ENCODE data around the gene BOC.

The BOC gene

GRCh38 chr3:113261626-113262303 is 50.4 kb downstream of the BOC start:
- Histone ChIP-seq H3K9ac (ENCODE audit: low read length) (no peak overlapping the region), H3K36me3 (ENCODE audit: control insufficient read depth, insufficient read depth, low read length) (no peaks in the 10 kb centered on the region), H3K27me3 (ENCODE audit: control insufficient read depth, insufficient read depth, low read length) (no peaks in the 10 kb centered on the region), H3K4me3 (ENCODE audit: low read length) (no peak overlapping the region), H3K27ac (ENCODE audit: low read depth, low read length) (peak overlapping the region; percentile 50), H3K4me1 (ENCODE audit: control insufficient read depth, insufficient read depth, low read length) (peaks cover 13% of the 10 kb centered on the region)

DNA sequence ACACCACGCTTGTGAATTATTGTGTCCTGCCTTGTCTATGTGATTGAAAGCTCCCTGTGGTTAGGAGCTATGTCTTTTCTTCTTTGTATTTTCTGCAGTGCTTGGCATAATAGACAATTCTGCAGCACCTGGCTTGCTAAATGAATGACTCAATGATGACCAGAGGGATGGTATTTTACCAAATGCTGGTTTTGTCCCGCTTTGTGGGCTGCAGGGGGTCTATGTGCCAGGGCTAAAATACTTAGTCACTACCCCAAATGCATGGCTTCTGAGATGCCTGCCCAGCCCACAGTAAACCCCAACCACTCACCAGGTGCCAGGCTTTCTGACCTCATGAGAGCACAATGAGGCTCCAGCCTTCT is 50.9 kb downstream of the BOC start:
- Histone ChIP-seq H3K27ac (ENCODE audit: low read depth, low read length) (peak overlapping the region; percentile 16), H3K27me3 (ENCODE audit: control insufficient read depth, insufficient read depth, low read length) (no peaks in the 10 kb centered on the region), H3K4me1 (ENCODE audit: control insufficient read depth, insufficient read depth, low read length) (peaks cover 13% of the 10 kb centered on the region), H3K36me3 (ENCODE audit: control insufficient read depth, insufficient read depth, low read length) (no peaks in the 10 kb centered on the region), H3K9ac (ENCODE audit: low read length) (no peak overlapping the region), H3K4me3 (ENCODE audit: low read length) (no peak overlapping the region)

DNA sequence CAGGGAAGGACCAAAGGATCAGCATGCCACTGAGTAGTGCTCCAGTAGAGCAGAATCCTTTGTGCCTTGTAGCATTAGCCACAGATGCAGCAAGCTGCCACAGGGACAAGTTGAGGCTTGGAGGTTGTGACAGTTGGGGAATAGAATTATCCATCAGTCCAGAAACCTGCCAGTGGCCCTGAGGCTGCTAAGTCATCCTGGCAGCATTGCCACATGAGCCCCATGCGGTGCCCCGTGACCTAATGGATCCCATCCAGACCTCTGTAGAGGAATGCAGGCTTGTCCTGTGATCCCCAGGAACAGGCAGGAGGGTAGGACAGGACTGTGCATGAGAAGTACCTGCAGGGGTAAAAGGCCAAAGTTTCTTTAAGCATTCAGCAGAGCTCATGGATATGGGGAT is 51.7 kb downstream of the BOC start:
- Histone ChIP-seq H3K4me3 (ENCODE audit: low read length) (no peak overlapping the region), H3K4me1 (ENCODE audit: control insufficient read depth, insufficient read depth, low read length) (peaks cover 13% of the 10 kb centered on the region), H3K27ac (ENCODE audit: low read depth, low read length) (no peak overlapping the region)

GRCh38 chr3:113263778-113264177 is 52.4 kb downstream of the BOC start:
- H3K27me3 ChIP-seq (ENCODE audit: control insufficient read depth, insufficient read depth, low read length) = no peaks in the 10 kb centered on the region
- H3K4me1 ChIP-seq (ENCODE audit: control insufficient read depth, insufficient read depth, low read length) = peaks cover 9% of the 10 kb centered on the region
- no peak overlapping the region for H3K9ac ChIP-seq (ENCODE audit: low read length)
- no peak overlapping the region for H3K4me3 ChIP-seq (ENCODE audit: low read length)
- H3K36me3 ChIP-seq (ENCODE audit: control insufficient read depth, insufficient read depth, low read length) = no peaks in the 10 kb centered on the region
- H3K27ac ChIP-seq (ENCODE audit: low read depth, low read length) = no peak overlapping the region

More for the DNA sequence above, 51.7 kb downstream of the BOC start:
- Histone ChIP-seq H3K9ac (ENCODE audit: low read length) (no peak overlapping the region), H3K27me3 (ENCODE audit: control insufficient read depth, insufficient read depth, low read length) (no peaks in the 10 kb centered on the region), H3K36me3 (ENCODE audit: control insufficient read depth, insufficient read depth, low read length) (no peaks in the 10 kb centered on the region)

- H3K36me3 ChIP-seq (ENCODE audit: control insufficient read depth, insufficient read depth, low read length) = no peaks in the 10 kb centered on the region
- no peak overlapping the region for H3K27ac ChIP-seq (ENCODE audit: low read depth, low read length)
- no peaks in the 10 kb centered on the region for H3K27me3 ChIP-seq (ENCODE audit: control insufficient read depth, insufficient read depth, low read length)
- no peak overlapping the region for H3K4me3 ChIP-seq (ENCODE audit: low read length)
- H3K4me1 ChIP-seq (ENCODE audit: control insufficient read depth, insufficient read depth, low read length) = peaks cover 6% of the 10 kb centered on the region
- no peak overlapping the region for H3K9ac ChIP-seq (ENCODE audit: low read length)
These were observed 53.1 kb downstream of the BOC start for GRCh38 chr3:113264283-113265131.

DNA sequence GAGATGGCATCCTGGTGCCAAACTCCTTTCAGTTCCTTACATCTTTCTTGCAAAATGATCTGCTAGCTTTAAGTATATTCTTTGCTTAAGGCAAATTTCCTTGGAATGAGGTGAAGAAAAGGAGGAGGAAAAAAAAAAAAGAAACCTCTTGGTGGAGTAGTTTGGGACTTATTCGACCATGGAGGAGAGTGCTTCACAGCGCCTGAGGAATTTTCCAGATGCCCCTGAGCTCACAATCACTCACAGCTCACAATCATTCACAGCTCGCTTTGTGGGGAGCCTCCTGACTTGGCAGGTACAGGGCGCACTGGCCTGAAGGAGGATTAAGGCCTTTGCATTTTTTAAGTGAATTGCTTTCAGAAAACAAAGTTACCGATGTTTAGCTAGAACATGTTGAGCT is 53.9 kb downstream of the BOC start:
- H3K9ac ChIP-seq (ENCODE audit: low read length) = no peak overlapping the region
- no peaks in the 10 kb centered on the region for H3K27me3 ChIP-seq (ENCODE audit: control insufficient read depth, insufficient read depth, low read length)
- no peak overlapping the region for H3K27ac ChIP-seq (ENCODE audit: low read depth, low read length)
- no peaks in the 10 kb centered on the region for H3K36me3 ChIP-seq (ENCODE audit: control insufficient read depth, insufficient read depth, low read length)
- H3K4me1 ChIP-seq (ENCODE audit: control insufficient read depth, insufficient read depth, low read length) = no peaks in the 10 kb centered on the region
- H3K4me3 ChIP-seq (ENCODE audit: low read length) = no peak overlapping the region

GRCh38 chr3:113266738-113267137 is 55.4 kb downstream of the BOC start:
- no peaks in the 10 kb centered on the region for H3K27me3 ChIP-seq (ENCODE audit: control insufficient read depth, insufficient read depth, low read length)
- no peaks in the 10 kb centered on the region for H3K4me1 ChIP-seq (ENCODE audit: control insufficient read depth, insufficient read depth, low read length)
- H3K4me3 ChIP-seq (ENCODE audit: low read length) = no peak overlapping the region
- no peak overlapping the region for H3K27ac ChIP-seq (ENCODE audit: low read depth, low read length)
- no peak overlapping the region for H3K9ac ChIP-seq (ENCODE audit: low read length)
- peaks cover 3% of the 10 kb centered on the region for H3K36me3 ChIP-seq (ENCODE audit: control insufficient read depth, insufficient read depth, low read length)

DNA sequence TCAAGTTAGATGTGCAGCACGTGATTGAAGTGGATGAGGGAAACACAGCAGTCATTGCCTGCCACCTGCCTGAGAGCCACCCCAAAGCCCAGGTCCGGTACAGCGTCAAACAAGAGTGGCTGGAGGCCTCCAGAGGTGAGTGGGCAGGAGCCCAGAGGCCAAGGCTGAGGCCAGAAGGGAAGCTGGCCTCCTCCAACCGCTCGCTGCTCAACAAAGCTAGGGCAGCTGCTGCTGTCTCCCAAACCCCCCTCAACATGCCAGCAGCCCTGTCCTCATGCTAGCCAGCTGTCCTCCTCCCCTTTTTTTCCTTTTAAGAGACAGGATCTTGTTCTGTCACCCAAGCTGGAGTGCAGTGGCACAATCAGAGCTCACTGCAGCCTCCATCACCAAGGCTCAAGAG is 57.0 kb downstream of the BOC start:
- H3K27ac ChIP-seq (ENCODE audit: low read depth, low read length) = no peak overlapping the region
- H3K4me3 ChIP-seq (ENCODE audit: low read length) = no peak overlapping the region
- no peaks in the 10 kb centered on the region for H3K4me1 ChIP-seq (ENCODE audit: control insufficient read depth, insufficient read depth, low read length)
- H3K27me3 ChIP-seq (ENCODE audit: control insufficient read depth, insufficient read depth, low read length) = no peaks in the 10 kb centered on the region
- H3K36me3 ChIP-seq (ENCODE audit: control insufficient read depth, insufficient read depth, low read length) = peaks cover 9% of the 10 kb centered on the region
- H3K9ac ChIP-seq (ENCODE audit: low read length) = no peak overlapping the region

DNA sequence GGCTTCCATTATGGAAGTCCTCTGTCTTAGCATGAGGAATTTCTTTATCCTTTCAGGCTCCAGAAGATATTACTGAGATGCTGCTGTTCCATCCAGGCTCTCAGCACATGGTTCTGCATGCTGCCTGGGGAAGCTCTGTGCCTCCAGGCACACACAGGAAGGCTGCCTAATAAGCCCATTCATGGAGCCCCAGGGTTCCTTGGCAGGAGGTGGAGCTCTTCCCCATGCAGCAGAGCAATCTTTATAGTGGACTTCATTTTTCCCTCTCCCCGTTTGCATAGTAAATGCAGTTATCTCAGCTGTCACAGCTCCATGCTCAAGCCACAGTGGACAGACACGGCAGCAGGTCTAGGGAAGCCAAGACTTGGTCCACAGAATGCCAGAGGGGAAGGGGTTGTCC is 57.6 kb downstream of the BOC start:
- Histone ChIP-seq H3K4me1 (ENCODE audit: control insufficient read depth, insufficient read depth, low read length) (no peaks in the 10 kb centered on the region), H3K9ac (ENCODE audit: low read length) (no peak overlapping the region), H3K27ac (ENCODE audit: low read depth, low read length) (no peak overlapping the region), H3K36me3 (ENCODE audit: control insufficient read depth, insufficient read depth, low read length) (peaks cover 9% of the 10 kb centered on the region), H3K4me3 (ENCODE audit: low read length) (no peak overlapping the region), H3K27me3 (ENCODE audit: control insufficient read depth, insufficient read depth, low read length) (no peaks in the 10 kb centered on the region)

- Histone ChIP-seq H3K27ac (ENCODE audit: low read depth, low read length) (no peak overlapping the region), H3K36me3 (ENCODE audit: control insufficient read depth, insufficient read depth, low read length) (peaks cover 9% of the 10 kb centered on the region), H3K4me3 (ENCODE audit: low read length) (no peak overlapping the region), H3K9ac (ENCODE audit: low read length) (no peak overlapping the region), H3K4me1 (ENCODE audit: control insufficient read depth, insufficient read depth, low read length) (no peaks in the 10 kb centered on the region), H3K27me3 (ENCODE audit: control insufficient read depth, insufficient read depth, low read length) (no peaks in the 10 kb centered on the region)
These were observed 58.3 kb downstream of the BOC start for GRCh38 chr3:113269661-113270060.

- Histone ChIP-seq H3K27ac (ENCODE audit: low read depth, low read length) (no peak overlapping the region), H3K4me1 (ENCODE audit: control insufficient read depth, insufficient read depth, low read length) (peaks cover under 1% of the 10 kb centered on the region), H3K27me3 (ENCODE audit: control insufficient read depth, insufficient read depth, low read length) (no peaks in the 10 kb centered on the region), H3K4me3 (ENCODE audit: low read length) (no peak overlapping the region), H3K9ac (ENCODE audit: low read length) (no peak overlapping the region), H3K36me3 (ENCODE audit: control insufficient read depth, insufficient read depth, low read length) (peaks cover 9% of the 10 kb centered on the region)
These were observed 58.7 kb downstream of the BOC start for GRCh38 chr3:113270068-113270467.

GRCh38 chr3:113270786-113271185 is 59.4 kb downstream of the BOC start:
- no peak overlapping the region for H3K9ac ChIP-seq (ENCODE audit: low read length)
- H3K27me3 ChIP-seq (ENCODE audit: control insufficient read depth, insufficient read depth, low read length) = no peaks in the 10 kb centered on the region
- H3K4me3 ChIP-seq (ENCODE audit: low read length) = no peak overlapping the region
- H3K36me3 ChIP-seq (ENCODE audit: control insufficient read depth, insufficient read depth, low read length) = peaks cover 9% of the 10 kb centered on the region
- H3K27ac ChIP-seq (ENCODE audit: low read depth, low read length) = no peak overlapping the region
- peaks cover 7% of the 10 kb centered on the region for H3K4me1 ChIP-seq (ENCODE audit: control insufficient read depth, insufficient read depth, low read length)

DNA sequence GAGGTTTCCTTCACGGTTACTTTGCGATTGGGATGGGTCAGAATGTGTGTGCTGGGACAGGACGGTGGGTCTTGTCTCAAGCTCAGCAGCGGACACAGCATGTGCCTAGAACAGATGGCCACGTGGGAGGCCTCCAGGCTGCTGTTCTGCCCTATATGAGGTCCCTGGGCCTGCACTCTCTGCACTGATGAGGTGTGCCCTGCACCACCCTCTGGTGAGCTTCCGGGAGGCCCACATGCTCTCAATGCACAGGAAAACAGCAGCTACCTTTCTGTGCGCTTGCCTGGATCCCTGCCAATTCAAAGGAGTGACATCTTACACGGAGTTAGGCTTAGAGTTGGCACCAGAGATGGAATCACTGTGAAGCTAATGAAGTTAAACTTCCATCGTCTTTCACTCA is 59.8 kb downstream of the BOC start:
- Histone ChIP-seq H3K27me3 (ENCODE audit: control insufficient read depth, insufficient read depth, low read length) (no peaks in the 10 kb centered on the region), H3K27ac (ENCODE audit: low read depth, low read length) (no peak overlapping the region), H3K4me1 (ENCODE audit: control insufficient read depth, insufficient read depth, low read length) (peaks cover 11% of the 10 kb centered on the region), H3K9ac (ENCODE audit: low read length) (no peak overlapping the region), H3K36me3 (ENCODE audit: control insufficient read depth, insufficient read depth, low read length) (peaks cover 9% of the 10 kb centered on the region), H3K4me3 (ENCODE audit: low read length) (no peak overlapping the region)

All from rectal smooth muscle tissue (tissue), 1 donor.